Urinary bladder (tissue), 4 donors: ENCODE measurements around the gene RAB8B. TPM values are rescaled to one million over a fixed set of nuclear protein-coding genes. Genes with fewer than 3 reads are reported as not detected.
"Not testable (repeated sequence)": the region's sequence is repeated elsewhere in the genome, so short reads cannot be mapped to it uniquely, and the experiment has no call there.

Experiments
- DNase-seq: peaks from one replicate; pipeline ENCODE4 v3.0.0-alpha.2; 2015; ENCODE audit errors: extremely low spot score
- H3K27ac ChIP-seq: one replicate; pipeline ENCODE4 v1.5.1; 2013; ENCODE audit warnings: low read depth, mild to moderate bottlenecking, moderate library complexity
- H3K36me3 ChIP-seq: one replicate; pipeline ENCODE4 v1.6.1; 2013; ENCODE audit warnings: mild to moderate bottlenecking, moderate library complexity; ENCODE audit not compliant: insufficient read depth
- H3K4me1 ChIP-seq: one replicate; pipeline ENCODE4 v1.6.1; 2013; ENCODE audit warnings: mild to moderate bottlenecking, moderate library complexity; ENCODE audit not compliant: insufficient read depth
- H3K4me3 ChIP-seq: one replicate; pipeline ENCODE4 v1.5.1; 2013; ENCODE audit warnings: low read depth, low read length
- WGBS: extraction: QIAGEN DNeasy Blood & Tissue Kit; methylation state at CpG from one replicate; pipeline ENCODE4 v1.1.7; 2013; 5-methylcytosine and 5-hydroxymethylcytosine counted together
- polyA plus RNA-seq: library from polyadenylated mRNA; stranded (reverse); fragments of 200-250 nt; gene quantifications from one replicate; pipeline ENCODE4 v1.2.3, GENCODE V29; 2013
- total RNA-seq: library from RNA; depleted of rRNA; stranded (reverse); fragments of >200 nt; gene quantifications from one replicate; pipeline ENCODE4 v1.2.3, GENCODE V29; 2014
- donor health status: healthy with polysubstance abuse.
- donor health status: healthy.

The RAB8B gene
- total and polyA plus RNA-seq, 2 donors: 27.7 to 105 TPM

- Histone ChIP-seq H3K27ac (no peak overlapping the region), H3K36me3 (no peaks in the 10 kb centered on the region), H3K4me1 (no peaks in the 10 kb centered on the region), H3K4me3 (no peak overlapping the region)
- 94% methylated on average over 2 of the region's 2 CpGs for WGBS
- no peak for DNase-seq
Observed at GRCh38 chr15:63206079-63206478, 16.7 kb downstream of the RAB8B start.

DNA sequence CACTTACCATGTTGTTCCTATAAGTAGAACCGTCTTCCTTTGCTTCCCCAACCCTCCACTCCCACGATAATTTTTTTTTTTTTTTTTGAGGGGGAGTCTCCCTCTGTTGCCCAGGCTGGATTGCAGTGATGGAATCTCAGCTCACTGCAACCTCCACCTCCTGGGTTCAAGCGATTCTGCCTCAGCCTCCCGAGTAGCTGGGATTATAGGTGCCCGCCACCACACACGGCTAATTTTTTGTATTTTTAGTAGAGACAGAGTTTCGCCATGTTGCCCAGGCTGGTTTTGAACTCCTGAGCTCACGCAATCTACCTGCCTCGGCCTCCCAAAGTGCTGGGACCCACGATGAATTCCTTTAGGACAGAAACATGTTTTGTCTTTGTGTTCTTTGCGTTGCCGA lies 19.4 kb downstream of the RAB8B start:
- 97% methylated on average over 12 of the region's 12 CpGs for WGBS
- not testable (repeated sequence) for H3K36me3 ChIP-seq, H3K27ac ChIP-seq, DNase-seq, H3K4me3 ChIP-seq, H3K4me1 ChIP-seq

DNA sequence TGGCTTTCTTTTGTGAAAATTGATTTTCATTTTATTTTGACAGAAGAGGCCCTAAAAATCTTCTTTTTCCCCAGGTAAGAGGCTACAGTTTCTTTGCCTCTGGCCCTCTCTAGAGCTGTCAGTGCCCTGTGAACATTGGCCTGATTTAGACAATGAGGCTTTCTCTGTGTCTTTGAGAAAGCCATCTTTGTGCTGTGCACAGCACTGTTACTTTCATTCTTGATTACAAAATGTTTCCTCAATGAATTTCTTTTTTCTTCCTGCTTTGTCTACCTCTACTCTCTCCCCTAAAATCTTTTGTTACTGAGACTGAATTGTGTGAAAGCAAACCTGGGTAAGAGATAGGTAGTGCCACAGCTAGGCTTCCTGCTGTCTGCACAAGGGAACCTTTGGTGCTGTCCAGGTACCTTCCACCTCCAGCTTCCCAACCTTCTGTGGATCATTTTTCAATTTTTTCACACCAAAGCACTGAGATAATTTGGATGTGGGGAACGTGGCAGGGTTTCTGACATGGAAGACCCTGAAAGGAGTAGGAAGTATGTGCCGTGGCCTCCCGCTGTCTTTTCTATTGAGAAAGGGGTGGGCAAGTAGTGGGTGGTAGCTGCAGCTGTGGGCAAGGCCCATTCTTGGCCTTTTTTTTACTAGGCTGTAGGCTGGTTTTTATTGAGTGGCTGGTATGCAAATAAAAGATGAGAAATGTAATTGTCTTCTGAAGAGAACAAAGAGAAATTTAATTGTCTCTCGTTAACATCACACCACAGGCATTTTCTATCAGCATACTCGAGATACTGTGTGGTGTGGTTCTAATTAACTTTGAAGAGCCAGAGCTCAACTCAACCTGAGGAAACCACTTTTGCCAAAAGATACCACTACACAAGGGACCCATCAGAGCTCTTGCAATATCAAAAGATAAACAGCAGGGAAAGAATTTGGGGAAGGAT lies 21.0 kb downstream of the RAB8B start:
- no peak for DNase-seq
- Histone ChIP-seq H3K4me3 (no peak overlapping the region), H3K27ac (no peak overlapping the region), H3K4me1 (no peaks in the 10 kb centered on the region), H3K36me3 (no peaks in the 10 kb centered on the region)
- WGBS: 71% methylated on average over 5 of the region's 5 CpGs

DNA sequence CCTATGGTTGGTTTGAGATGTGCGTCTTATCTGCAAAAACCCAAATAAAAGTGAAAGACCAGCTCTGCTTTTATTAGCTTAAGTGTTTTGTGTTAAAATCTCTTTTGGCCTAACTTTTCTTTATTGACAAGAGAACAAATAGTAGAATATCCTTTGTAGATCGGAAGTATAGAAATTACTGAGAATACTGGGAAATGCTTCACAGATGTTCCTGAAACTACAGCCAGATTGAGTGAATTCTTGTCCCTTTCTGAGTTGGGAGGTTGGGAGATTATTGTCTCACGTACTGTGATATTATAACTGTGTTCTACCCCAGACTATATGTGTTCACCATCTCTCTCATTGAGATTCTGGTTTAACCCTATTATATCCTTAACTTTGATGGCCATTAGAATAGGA lies 21.7 kb downstream of the RAB8B start:
- Histone ChIP-seq H3K4me3 (no peak overlapping the region), H3K4me1 (no peaks in the 10 kb centered on the region), H3K36me3 (no peaks in the 10 kb centered on the region), H3K27ac (no peak overlapping the region)
- WGBS: 57% methylated on average over 3 of the region's 3 CpGs
- no peak for DNase-seq

- no peak for DNase-seq
- WGBS: 98% methylated on average over 2 of the region's 2 CpGs
- Histone ChIP-seq H3K4me1 (no peaks in the 10 kb centered on the region), H3K36me3 (no peaks in the 10 kb centered on the region), H3K4me3 (no peak overlapping the region), H3K27ac (peak overlapping the region; percentile 53)
Observed at GRCh38 chr15:63211549-63211948, 22.1 kb downstream of the RAB8B start.

DNA sequence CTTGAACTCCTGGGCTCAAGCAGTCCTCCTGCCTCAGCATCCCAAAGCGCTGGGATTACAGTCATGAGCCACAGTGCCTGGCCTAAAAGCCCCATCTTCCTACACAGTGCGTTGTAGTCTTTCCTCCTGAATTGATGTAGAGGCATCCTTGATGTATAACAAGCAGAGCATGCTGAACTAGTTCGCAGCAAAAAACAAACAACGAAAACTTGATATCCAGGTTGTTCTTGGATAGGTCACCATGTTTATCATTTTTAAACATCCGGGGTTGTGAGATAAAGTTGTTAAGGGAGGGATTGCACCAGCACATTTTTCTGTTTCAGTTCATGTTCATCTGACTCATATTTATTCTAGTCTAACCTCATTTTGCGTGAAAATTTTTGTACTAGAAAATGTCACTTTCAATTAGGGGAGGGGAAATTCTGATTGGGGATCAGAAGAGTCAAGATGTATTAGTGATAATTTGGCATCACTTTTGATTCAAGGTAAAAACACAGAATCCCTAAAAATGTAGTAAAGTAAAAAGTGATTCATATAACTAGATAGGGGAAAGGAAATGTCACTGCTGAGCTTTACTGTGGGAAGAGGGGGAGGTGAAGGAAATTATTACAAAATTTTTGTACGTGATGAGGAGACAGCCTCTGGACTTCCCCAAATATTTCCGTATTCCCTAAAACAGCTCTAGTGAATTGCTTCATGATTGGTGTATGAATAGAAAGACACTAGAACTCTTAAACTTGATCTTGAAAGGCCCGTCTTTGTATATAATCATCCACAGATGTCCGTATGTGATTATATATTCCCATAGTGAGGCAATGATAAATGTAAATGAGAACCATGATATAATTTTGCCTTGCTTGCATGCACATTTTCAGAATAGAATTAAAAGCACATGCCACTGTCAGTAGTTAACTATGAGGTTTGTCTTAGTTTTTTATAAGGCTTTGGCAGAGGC lies 22.9 kb downstream of the RAB8B start:
- no peak for DNase-seq

DNA sequence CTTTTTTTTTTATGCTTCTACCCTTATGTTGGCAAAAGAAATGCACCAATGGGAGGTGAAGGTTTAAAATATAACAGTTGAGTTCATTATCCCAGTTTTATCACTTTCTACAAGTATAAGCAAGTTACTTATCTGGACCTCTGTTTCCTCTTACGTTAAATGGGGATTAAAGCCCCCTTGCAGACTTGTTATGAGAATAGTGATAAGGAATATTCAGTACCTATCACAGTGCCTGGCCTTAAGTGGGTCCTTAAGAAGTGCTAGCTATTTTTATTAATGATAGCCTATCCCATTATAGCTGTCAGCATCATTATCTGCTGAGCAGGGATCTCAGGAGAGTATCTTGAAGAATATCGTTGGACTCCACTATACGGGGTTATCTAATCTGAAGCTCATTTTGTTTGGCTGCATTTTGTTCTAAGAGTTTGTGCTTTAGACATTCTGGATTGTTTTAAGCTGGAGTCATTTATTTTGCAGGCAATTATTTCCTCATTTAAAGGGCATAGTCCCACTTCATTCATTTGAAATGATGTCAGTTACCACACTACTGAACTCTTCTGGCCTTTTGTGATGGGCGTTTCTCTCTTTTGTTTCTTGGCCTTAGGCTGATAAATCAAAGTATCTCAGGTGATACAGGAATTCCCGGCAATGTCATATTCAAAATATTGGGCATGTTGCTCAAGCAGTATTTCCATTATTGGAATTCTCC lies 28.8 kb downstream of the RAB8B start:
- no peak for DNase-seq
- H3K27ac ChIP-seq: no peak overlapping the region
- no peaks in the 10 kb centered on the region for H3K36me3 ChIP-seq
- peaks cover 2% of the 10 kb centered on the region for H3K4me1 ChIP-seq
- WGBS: 52% methylated on average over 5 of the region's 5 CpGs
- H3K4me3 ChIP-seq: no peak overlapping the region

More for the DNA sequence above, 22.9 kb downstream of the RAB8B start:
- WGBS: 45% methylated on average over 10 of the region's 10 CpGs
- Histone ChIP-seq H3K36me3 (no peaks in the 10 kb centered on the region), H3K4me1 (no peaks in the 10 kb centered on the region), H3K27ac (peak overlapping the region; percentile 70), H3K4me3 (no peak overlapping the region)

GRCh38 chr15:63219196-63219710 lies 29.8 kb downstream of the RAB8B start:
- Histone ChIP-seq H3K4me3 (no peak overlapping the region), H3K4me1 (peaks cover 2% of the 10 kb centered on the region), H3K36me3 (no peaks in the 10 kb centered on the region), H3K27ac (no peak overlapping the region)
- no peak for DNase-seq
- WGBS: 82% methylated on average over 3 of the region's 3 CpGs

DNA sequence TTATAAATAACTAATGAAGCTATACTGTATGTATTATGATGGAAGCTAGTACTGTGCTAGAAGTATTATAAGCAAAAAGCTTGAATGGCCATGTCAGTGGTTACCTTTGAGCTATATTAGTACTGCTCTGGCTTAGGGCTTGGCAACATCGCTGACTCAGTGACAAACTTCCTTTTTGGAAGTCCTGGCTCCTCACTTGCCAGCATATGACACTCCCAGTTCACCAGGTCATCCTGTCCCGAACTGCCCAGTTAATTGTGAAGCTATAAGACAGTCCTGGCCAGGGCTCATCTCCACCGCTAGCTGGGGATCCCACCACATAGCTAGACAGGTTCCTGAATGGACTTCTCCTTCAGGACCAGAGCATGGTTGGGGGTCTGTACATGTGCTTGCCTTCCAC lies 31.9 kb downstream of the RAB8B start:
- no peak for DNase-seq
- H3K4me1 ChIP-seq: peaks cover 2% of the 10 kb centered on the region
- WGBS: 62% methylated on average over 3 of the region's 3 CpGs
- H3K4me3 ChIP-seq: no peak overlapping the region
- no peak overlapping the region for H3K27ac ChIP-seq
- no peaks in the 10 kb centered on the region for H3K36me3 ChIP-seq

DNA sequence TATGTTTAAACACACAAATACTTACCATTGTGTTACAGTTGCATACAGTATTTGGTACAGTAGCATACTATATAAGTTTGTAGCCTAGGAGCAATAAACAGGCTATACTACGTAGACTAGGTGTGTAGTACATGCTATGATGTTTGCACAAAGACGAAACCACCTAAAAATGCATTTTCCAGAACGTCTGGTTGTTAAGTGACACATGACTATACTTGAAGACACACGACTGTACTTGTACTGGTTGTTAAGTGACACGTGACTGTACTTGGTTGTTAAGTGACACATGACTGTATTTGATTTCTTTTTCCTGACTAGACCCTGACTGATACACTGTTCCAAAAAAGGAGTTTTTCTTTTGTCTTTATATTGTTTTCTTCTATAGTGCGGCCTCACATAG lies 34.1 kb downstream of the RAB8B start:
- Histone ChIP-seq H3K36me3 (no peaks in the 10 kb centered on the region), H3K4me1 (no peaks in the 10 kb centered on the region), H3K4me3 (no peak overlapping the region), H3K27ac (no peak overlapping the region)
- DNase-seq: no peak
- 75% methylated on average over 6 of the region's 6 CpGs for WGBS

- Histone ChIP-seq H3K4me1 (no peaks in the 10 kb centered on the region), H3K36me3 (no peaks in the 10 kb centered on the region), H3K27ac (no peak overlapping the region), H3K4me3 (no peak overlapping the region)
- WGBS: 92% methylated on average over 3 of the region's 3 CpGs
- DNase-seq: no peak
Observed at GRCh38 chr15:63225381-63225780, 36.0 kb downstream of the RAB8B start.

- Histone ChIP-seq H3K4me3 (no peak overlapping the region), H3K36me3 (no peaks in the 10 kb centered on the region), H3K27ac (no peak overlapping the region), H3K4me1 (no peaks in the 10 kb centered on the region)
- 89% methylated on average over 6 of the region's 6 CpGs for WGBS
- DNase-seq: no peak
Observed at GRCh38 chr15:63226155-63226883, 36.9 kb downstream of the RAB8B start.
